Lower leg skin (tissue), 4 donors: ENCODE results near the gene CYP2A13. TPM values are rescaled to one million over a fixed set of nuclear protein-coding genes. Genes with fewer than 3 reads are reported as not detected.
"Not testable (repeated sequence)": the region's sequence is repeated elsewhere in the genome, so short reads cannot be mapped to it uniquely, and the experiment has no call there.

ENCODE experiments used
- DNase-seq, 2 donors: peaks; one replicate each; pipeline ENCODE4 v3.0.0-alpha.2; 2019; ENCODE audit warnings: low spot score in 2 of 2
- H3K4me3 ChIP-seq: fragments of 200-600 bp; sonication (generic); 2 replicates; pipeline ENCODE4 v1.5.1; 2017; ENCODE audit warnings: mild to moderate bottlenecking, low read depth; ENCODE audit not compliant: poor library complexity, severe bottlenecking
- CTCF ChIP-seq, 3 donors: fragments of 450-650 bp; IDR thresholded peaks; one replicate each; pipeline ENCODE4 v1.5.1; 2016; ENCODE audit warnings: antibody characterized with exemption in 3 of 3, mild to moderate bottlenecking in 3 of 3, moderate library complexity in 2 of 3
- POLR2A ChIP-seq, 2 donors: fragments of 450-650 bp; IDR thresholded peaks; one replicate each; pipeline ENCODE4 v1.6.1; 2016 to 2017; ENCODE audit warnings: antibody characterized with exemption in 2 of 2, mild to moderate bottlenecking in 1 of 2, moderate library complexity in 1 of 2
- WGBS, 2 donors: methylation state at CpG; one replicate each; pipeline ENCODE4 v1.1.5; 2018; 5-methylcytosine and 5-hydroxymethylcytosine counted together
- intact Hi-C: fragments of 100-400 bp; cut with DNase I; formaldehyde crosslinking; loops from one replicate; pipeline ENCODE4 v1.15.0; 2023; ENCODE audit warnings: low total_unique reads
- total RNA-seq, 4 donors: library from RNA; depleted of rRNA; stranded (reverse); fragments of >200 nt; gene quantifications; one replicate each; pipeline ENCODE4 v1.1.0, GENCODE V29; 2016

Gene CYP2A13
- total RNA-seq, 4 donors from 2014 or later: not detected

- DNase-seq: no peak
- intact Hi-C loops: no loop called here
- WGBS, 2 donors: 79 to 84% methylated on average over 2 of the region's 2 CpGs
- H3K4me3 ChIP-seq: no peak overlapping the region
- TF ChIP-seq CTCF (IDR thresholded peaks at IDR 0.05) (no peak), POLR2A (IDR thresholded peaks at IDR 0.05) (no peak)
Measured at GRCh38 chr19:41097302-41097701, 9.1 kb downstream of the CYP2A13 start.

- WGBS, 2 donors: 70 to 72% methylated on average over 5 of the region's 5 CpGs
- intact Hi-C loops: no loop called here
- H3K4me3 ChIP-seq: no peak overlapping the region
- no peak for TF ChIP-seq POLR2A (IDR thresholded peaks at IDR 0.05)
- TF ChIP-seq CTCF (IDR thresholded peaks at IDR 0.05): no peak
- no peak for DNase-seq
Measured at GRCh38 chr19:41098762-41099161, 10.5 kb downstream of the CYP2A13 start.

- intact Hi-C loops, DNase-seq: not testable (repeated sequence)
- 91 to 95% methylated on average over 1 of the region's 1 CpG for WGBS, 2 donors
Measured at GRCh38 chr19:41102210-41102609, 14.0 kb downstream of the CYP2A13 start.

GRCh38 chr19:41106177-41106576 is 17.9 kb downstream of the CYP2A13 start:
- no peak overlapping the region for H3K4me3 ChIP-seq
- TF ChIP-seq CTCF (IDR thresholded peaks at IDR 0.05) (no peak), POLR2A (IDR thresholded peaks at IDR 0.05) (no peak)
- WGBS, 2 donors: 85 to 88% methylated on average over 3 of the region's 3 CpGs
- intact Hi-C loops: no loop called here
- DNase-seq: peak in 1 of 2 donors; percentile 39

More at GRCh38 chr19:41102210-41102609, 14.0 kb downstream of the CYP2A13 start:
- H3K4me3 ChIP-seq: not testable (repeated sequence)

GRCh38 chr19:41111296-41111695 is 23.0 kb downstream of the CYP2A13 start:
- no peak for TF ChIP-seq CTCF (IDR thresholded peaks at IDR 0.05)
- TF ChIP-seq POLR2A (IDR thresholded peaks at IDR 0.05): no peak
- intact Hi-C loops: no loop called here
- WGBS, 2 donors: 85% methylated on average over 9 of the region's 9 CpGs

GRCh38 chr19:41111750-41112295 is 23.6 kb downstream of the CYP2A13 start:
- peak in 1 of 2 donors; percentile 54 for DNase-seq
- intact Hi-C loops: no loop called here
- TF ChIP-seq POLR2A (IDR thresholded peaks at IDR 0.05) (no peak), CTCF (IDR thresholded peaks at IDR 0.05) (no peak)
- H3K4me3 ChIP-seq: no peak overlapping the region
- 88 to 92% methylated on average over 5 of the region's 5 CpGs for WGBS, 2 donors

More at GRCh38 chr19:41111296-41111695, 23.0 kb downstream of the CYP2A13 start:
- no peak overlapping the region for H3K4me3 ChIP-seq
- peak in 1 of 2 donors; percentile 59 for DNase-seq
